Mesenchymal stem cell (in vitro differentiated cells and primary cell): ENCODE results near the gene GATD1.

Experiments
- DNase-seq: peaks from one replicate; pipeline ENCODE4 v3.0.0-alpha.2; 2013
- H2AFZ ChIP-seq: one replicate; pipeline ENCODE4 v1.6.1; 2013; ENCODE audit warnings: low read depth, mild to moderate bottlenecking, control low read depth, inconsistent platforms, low read length, moderate library complexity
- H2AK5ac ChIP-seq: 2 replicates; pipeline ENCODE4 v1.6.1; 2013; ENCODE audit warnings: low read length, moderate library complexity, mild to moderate bottlenecking, inconsistent platforms; ENCODE audit not compliant: severe bottlenecking
- H2BK120ac ChIP-seq: one replicate; pipeline ENCODE4 v1.6.1; 2013; ENCODE audit warnings: low read depth, mild to moderate bottlenecking, inconsistent platforms, low read length, moderate library complexity
- H2BK12ac ChIP-seq, 2 experiments: one replicate each; pipeline ENCODE4 v1.6.1; 2013; ENCODE audit warnings: inconsistent platforms in 2 of 2, low read length in 2 of 2, mild to moderate bottlenecking in 2 of 2, moderate library complexity in 2 of 2, control low read depth in 1 of 2
- H2BK15ac ChIP-seq: one replicate; pipeline ENCODE4 v1.6.1; 2013; ENCODE audit warnings: mild to moderate bottlenecking, low read depth, inconsistent platforms; ENCODE audit not compliant: poor library complexity, severe bottlenecking
- H2BK5ac ChIP-seq: 2 replicates; pipeline ENCODE4 v1.6.1; 2013; ENCODE audit warnings: low read depth, mild to moderate bottlenecking, low read length, control low read depth, inconsistent platforms; ENCODE audit not compliant: poor library complexity, severe bottlenecking
- H3K14ac ChIP-seq, 2 experiments: one replicate each; pipeline ENCODE4 v1.6.1; 2013; ENCODE audit warnings: inconsistent platforms in 2 of 2, low read length in 2 of 2, control low read depth in 1 of 2, mild to moderate bottlenecking in 1 of 2, moderate library complexity in 1 of 2
- H3K18ac ChIP-seq, 2 experiments: one replicate each; pipeline ENCODE4 v1.6.1; 2013; ENCODE audit warnings: inconsistent platforms in 2 of 2, low read length in 2 of 2, control low read depth in 1 of 2, low read depth in 1 of 2, mild to moderate bottlenecking in 1 of 2
- H3K23ac ChIP-seq, 2 experiments: one replicate each; pipeline ENCODE4 v1.6.1; 2013; ENCODE audit warnings: inconsistent platforms in 2 of 2, low read length in 2 of 2, mild to moderate bottlenecking in 2 of 2, moderate library complexity in 2 of 2, control low read depth in 1 of 2
- H3K27ac ChIP-seq: 2 replicates; pipeline ENCODE4 v1.5.1; 2013; ENCODE audit warnings: mild to moderate bottlenecking, moderate library complexity, low read length, control low read depth, inconsistent platforms; ENCODE audit not compliant: poor library complexity, severe bottlenecking
- H3K27me3 ChIP-seq, 2 experiments: 2 replicates each; pipeline versions ENCODE4 v1.6.1 to v1.7.0; 2013; ENCODE audit warnings: low read length in 2 of 2, mild to moderate bottlenecking in 2 of 2, moderate library complexity in 2 of 2, control low read depth in 1 of 2, inconsistent platforms in 1 of 2; ENCODE audit not compliant: control insufficient read depth in 1 of 2, insufficient read depth in 1 of 2
- H3K36me3 ChIP-seq, 2 experiments: 2 replicates each; pipeline versions ENCODE4 v1.6.1 to v1.7.0; 2013; ENCODE audit warnings: low read length in 2 of 2, control low read depth in 1 of 2, inconsistent platforms in 1 of 2, low read depth in 1 of 2, mild to moderate bottlenecking in 1 of 2; ENCODE audit not compliant: insufficient read depth in 2 of 2, control insufficient read depth in 1 of 2
- H3K4ac ChIP-seq, 2 experiments: one replicate each; pipeline ENCODE4 v1.6.1; 2013; ENCODE audit warnings: inconsistent platforms in 2 of 2, low read length in 2 of 2, mild to moderate bottlenecking in 2 of 2, moderate library complexity in 2 of 2, control low read depth in 1 of 2, low read depth in 1 of 2
- H3K4me1 ChIP-seq: 2 replicates; pipeline ENCODE4 v1.6.1; 2013; ENCODE audit warnings: low read depth, low read length, control low read depth; ENCODE audit not compliant: control insufficient read depth, insufficient read depth
- H3K4me2 ChIP-seq: 2 replicates; pipeline ENCODE4 v1.6.1; 2013; ENCODE audit warnings: low read length, mild to moderate bottlenecking, inconsistent platforms; ENCODE audit not compliant: poor library complexity, severe bottlenecking
- H3K4me3 ChIP-seq, 2 experiments: 2 replicates each; pipeline versions ENCODE4 v1.5.1 to v1.7.0; 2013; ENCODE audit warnings: low read length in 2 of 2, mild to moderate bottlenecking in 2 of 2, control low read depth in 1 of 2, low read depth in 1 of 2; ENCODE audit not compliant: insufficient read depth in 1 of 2
- H3K79me1 ChIP-seq: replicated peaks from 2 replicates; pipeline ENCODE4 v1.6.1; 2013; ENCODE audit warnings: mild to moderate bottlenecking, control low read depth, low read length, inconsistent platforms; ENCODE audit not compliant: poor library complexity, severe bottlenecking
- H3K9ac ChIP-seq: 2 replicates; pipeline ENCODE4 v1.7.0; 2013; ENCODE audit warnings: mild to moderate bottlenecking, low read length, moderate library complexity
- H3K9me3 ChIP-seq: 2 replicates; pipeline ENCODE4 v1.7.0; 2013; ENCODE audit warnings: mild to moderate bottlenecking, low read length; ENCODE audit not compliant: control insufficient read depth
- H4K8ac ChIP-seq: one replicate; pipeline ENCODE4 v1.6.1; 2013; ENCODE audit warnings: inconsistent platforms, mild to moderate bottlenecking, low read length, moderate library complexity
- H4K91ac ChIP-seq: one replicate; pipeline ENCODE4 v1.6.1; 2013; ENCODE audit warnings: mild to moderate bottlenecking, low read length, inconsistent platforms
- WGBS: methylation state at CpG from one replicate; pipeline ENCODE4 v1.1.7; 2013; ENCODE audit warnings: mixed read lengths; 5-methylcytosine and 5-hydroxymethylcytosine counted together

Gene GATD1

DNA sequence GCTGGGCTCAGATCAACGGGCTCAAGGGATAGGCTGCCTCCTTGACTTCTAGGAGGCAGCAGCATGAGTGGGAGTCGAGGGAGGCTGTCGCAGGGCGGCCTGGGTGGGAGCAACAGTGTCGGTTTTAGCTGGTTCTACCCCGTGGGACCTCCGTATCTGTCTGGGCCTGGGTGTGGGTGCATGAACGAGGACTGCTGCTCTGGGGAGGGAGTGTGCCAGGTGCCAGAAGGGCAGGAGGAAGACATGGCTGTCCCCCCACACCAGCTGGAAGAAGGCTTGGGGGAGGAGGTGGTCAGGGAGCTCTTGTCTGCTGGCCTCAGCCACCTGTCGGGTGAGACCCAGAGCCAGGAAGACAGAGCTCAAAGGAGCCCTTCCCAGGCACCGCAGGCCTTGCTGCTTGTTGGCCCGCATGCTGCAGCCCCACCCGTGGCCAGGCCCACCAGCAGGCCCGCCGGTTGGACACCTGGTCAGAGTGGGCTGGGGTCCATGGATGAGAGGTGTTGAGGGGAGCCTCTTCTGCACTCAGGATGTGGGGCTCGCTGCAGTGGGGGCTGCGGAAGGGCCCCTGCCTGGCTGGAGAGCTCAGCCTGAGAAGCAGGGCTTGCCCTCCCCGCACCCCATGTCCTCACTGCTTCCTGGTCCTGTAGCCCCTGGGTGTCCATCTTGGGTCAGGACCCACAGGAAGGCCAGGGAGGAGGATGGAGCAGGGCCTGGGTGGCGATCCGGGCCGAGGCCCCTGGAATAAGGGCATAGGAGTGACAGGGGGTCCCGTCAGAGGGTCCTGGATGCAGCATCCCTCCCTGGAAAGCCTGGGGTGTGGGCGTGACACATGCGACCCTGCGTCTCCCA is 9.2 kb upstream of the GATD1 start:
- Histone ChIP-seq H4K8ac (no peak overlapping the region), H3K79me1 (no peaks in the 10 kb centered on the region), H2BK12ac (no peak overlapping the region), H3K36me3 (peaks cover 4 to 8% of the 10 kb centered on the region in 2 experiments), H3K14ac (no peak overlapping the region), H3K4me2 (no peak overlapping the region), H4K91ac (no peak overlapping the region), H3K27me3 (peaks cover 4 to 14% of the 10 kb centered on the region in 2 experiments), H3K9ac (no peak overlapping the region), H3K18ac (no peak overlapping the region), H3K23ac (no peak overlapping the region), H3K27ac (no peak overlapping the region), H3K4me1 (peaks cover 27% of the 10 kb centered on the region), H3K4ac (no peak overlapping the region), H3K4me3 (no peak overlapping the region), H2AK5ac (no peak overlapping the region), H3K9me3 (no peaks in the 10 kb centered on the region), H2BK15ac (no peak overlapping the region), H2BK5ac (no peak overlapping the region), H2AFZ (no peak overlapping the region), H2BK120ac (no peak overlapping the region)
- no peak for DNase-seq
- WGBS = 93% methylated on average over 24 of the region's 24 CpGs

GRCh38 chr11:783581-784015 is 6.3 kb upstream of the GATD1 start:
- H2BK5ac ChIP-seq = no peak overlapping the region
- DNase-seq = peak; percentile 86
- no peak overlapping the region for H3K4ac ChIP-seq
- peak overlapping the region; percentile 9 for H3K27ac ChIP-seq
- H3K79me1 ChIP-seq = peaks cover 17% of the 10 kb centered on the region
- no peaks in the 10 kb centered on the region for H3K9me3 ChIP-seq
- H2AK5ac ChIP-seq = peak overlapping the region; percentile 36
- peak overlapping the region in 1 of 2 experiments; percentile 44 for H3K4me3 ChIP-seq
- peak overlapping the region; percentile 61 for H3K9ac ChIP-seq
- peak overlapping the region; percentile 46 for H3K4me2 ChIP-seq
- H3K14ac ChIP-seq = no peak overlapping the region
- peaks cover 0 to 3% of the 10 kb centered on the region in 2 experiments for H3K27me3 ChIP-seq
- H3K36me3 ChIP-seq = peaks cover 21 to 23% of the 10 kb centered on the region in 2 experiments
- H3K18ac ChIP-seq = no peak overlapping the region
- WGBS = 11% methylated on average over 24 of the region's 24 CpGs
- no peak overlapping the region for H2BK15ac ChIP-seq
- H3K23ac ChIP-seq = no peak overlapping the region
- no peak overlapping the region for H4K91ac ChIP-seq
- H4K8ac ChIP-seq = no peak overlapping the region
- peaks cover 25% of the 10 kb centered on the region for H3K4me1 ChIP-seq
- no peak overlapping the region for H2AFZ ChIP-seq
- H2BK12ac ChIP-seq = no peak overlapping the region
- no peak overlapping the region for H2BK120ac ChIP-seq

- no peak overlapping the region for H3K18ac ChIP-seq
- peaks cover 23% of the 10 kb centered on the region in 2 experiments for H3K36me3 ChIP-seq
- no peak overlapping the region for H4K91ac ChIP-seq
- no peak overlapping the region for H3K23ac ChIP-seq
- H3K27me3 ChIP-seq = no peaks in the 10 kb centered on the region
- peaks cover 30% of the 10 kb centered on the region for H3K4me1 ChIP-seq
- no peak overlapping the region for H3K14ac ChIP-seq
- no peak overlapping the region for H2AK5ac ChIP-seq
- no peak overlapping the region for H2BK12ac ChIP-seq
- H2BK15ac ChIP-seq = no peak overlapping the region
- H3K79me1 ChIP-seq = peaks cover 20% of the 10 kb centered on the region
- 81% methylated on average over 32 of the region's 36 CpGs for WGBS
- no peak overlapping the region for H2BK120ac ChIP-seq
- peak overlapping the region; percentile 61 for H3K9ac ChIP-seq
- no peak overlapping the region for H3K4me3 ChIP-seq
- no peak overlapping the region for H3K4ac ChIP-seq
- no peak overlapping the region for H4K8ac ChIP-seq
- no peak overlapping the region for H2AFZ ChIP-seq
- no peaks in the 10 kb centered on the region for H3K9me3 ChIP-seq
- no peak for DNase-seq
- H3K27ac ChIP-seq = no peak overlapping the region
- no peak overlapping the region for H2BK5ac ChIP-seq
- no peak overlapping the region for H3K4me2 ChIP-seq
These were observed 5.2 kb upstream of the GATD1 start for GRCh38 chr11:782264-783174.
